KOPT-K1 (cell line): ENCODE data around the gene MADCAM1.
"Not testable (repeated sequence)": the region's sequence is repeated elsewhere in the genome, so short reads cannot be mapped to it uniquely, and the experiment has no call there.

ENCODE experiments used
- H3K27ac ChIP-seq: fragments of 200-600 bp; sonication (generic); 2 replicates; pipeline ENCODE4 v1.5.1; 2016; ENCODE audit warnings: antibody characterized with exemption, mild to moderate bottlenecking, low read depth, low read length; ENCODE audit not compliant: poor library complexity, severe bottlenecking
- H3K36me3 ChIP-seq: fragments of 200-600 bp; sonication (generic); 2 replicates; pipeline ENCODE4 v1.5.1; 2017; ENCODE audit warnings: antibody characterized with exemption, mild to moderate bottlenecking, low read length, moderate library complexity; ENCODE audit not compliant: insufficient read depth
- H3K9me3 ChIP-seq: fragments of 200-600 bp; sonication (generic); 2 replicates; pipeline ENCODE4 v1.5.1; 2017; ENCODE audit warnings: antibody characterized with exemption, low read length, mild to moderate bottlenecking; ENCODE audit not compliant: insufficient read depth, poor library complexity, severe bottlenecking

The MADCAM1 gene

DNA sequence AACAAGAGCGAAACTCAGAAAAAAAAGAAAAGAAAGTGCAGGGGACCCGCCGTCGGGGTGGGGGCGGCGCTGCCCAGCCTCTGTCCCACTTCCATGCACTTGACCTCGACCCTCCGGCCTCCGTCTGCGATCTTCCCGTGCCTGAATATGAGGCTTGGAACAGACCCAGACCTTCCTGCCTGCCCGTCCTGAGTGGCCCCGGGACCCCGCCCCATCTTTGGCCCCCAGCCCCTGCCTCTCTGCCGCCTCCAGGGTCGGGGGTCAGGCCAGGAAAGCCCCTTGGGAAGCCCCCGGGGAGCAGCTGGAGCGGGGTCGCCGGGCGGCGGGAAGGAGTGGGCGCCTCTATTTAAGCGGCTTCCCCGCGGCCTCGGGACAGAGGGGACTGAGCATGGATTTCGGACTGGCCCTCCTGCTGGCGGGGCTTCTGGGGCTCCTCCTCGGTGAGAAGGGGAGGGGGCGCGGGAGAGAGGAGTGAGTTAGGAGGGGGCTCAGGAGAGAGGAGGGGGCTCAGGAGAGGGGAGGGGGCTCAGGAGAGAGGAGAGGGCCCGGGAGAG, at the start of gene MADCAM1:
Gene MADCAM1, plus strand, starts transcription at position 375 of the 554 bp plus-strand sequence. Its CDS starts 14 bp downstream, at position 389.
- Histone ChIP-seq H3K27ac (no peak within 1 kb of the TSS), H3K9me3 (no peaks in the 10 kb centered on the region), H3K36me3 (no peaks in the 10 kb centered on the region)

DNA sequence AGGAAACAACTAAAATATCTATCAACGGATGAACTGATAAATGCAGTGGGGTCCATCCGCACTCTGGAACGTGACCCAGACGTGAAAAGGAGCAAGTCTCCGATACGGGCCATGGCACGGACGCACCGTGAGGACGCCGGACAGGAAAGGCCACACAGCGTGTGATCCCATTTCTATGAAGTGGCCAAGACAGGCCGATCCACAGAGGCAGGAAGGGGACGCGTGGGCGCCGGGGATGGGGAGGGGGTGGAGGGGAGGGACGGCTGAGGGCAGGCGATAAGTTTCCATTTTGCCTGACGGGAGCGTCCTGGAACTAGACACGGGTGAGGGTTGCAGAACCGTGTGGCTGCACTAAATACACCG, 49.2 kb upstream of the MADCAM1 start:
- no peak overlapping the region for H3K27ac ChIP-seq
- no peaks in the 10 kb centered on the region for H3K36me3 ChIP-seq
- H3K9me3 ChIP-seq, result peaks cover 20% of the 10 kb centered on the region

DNA sequence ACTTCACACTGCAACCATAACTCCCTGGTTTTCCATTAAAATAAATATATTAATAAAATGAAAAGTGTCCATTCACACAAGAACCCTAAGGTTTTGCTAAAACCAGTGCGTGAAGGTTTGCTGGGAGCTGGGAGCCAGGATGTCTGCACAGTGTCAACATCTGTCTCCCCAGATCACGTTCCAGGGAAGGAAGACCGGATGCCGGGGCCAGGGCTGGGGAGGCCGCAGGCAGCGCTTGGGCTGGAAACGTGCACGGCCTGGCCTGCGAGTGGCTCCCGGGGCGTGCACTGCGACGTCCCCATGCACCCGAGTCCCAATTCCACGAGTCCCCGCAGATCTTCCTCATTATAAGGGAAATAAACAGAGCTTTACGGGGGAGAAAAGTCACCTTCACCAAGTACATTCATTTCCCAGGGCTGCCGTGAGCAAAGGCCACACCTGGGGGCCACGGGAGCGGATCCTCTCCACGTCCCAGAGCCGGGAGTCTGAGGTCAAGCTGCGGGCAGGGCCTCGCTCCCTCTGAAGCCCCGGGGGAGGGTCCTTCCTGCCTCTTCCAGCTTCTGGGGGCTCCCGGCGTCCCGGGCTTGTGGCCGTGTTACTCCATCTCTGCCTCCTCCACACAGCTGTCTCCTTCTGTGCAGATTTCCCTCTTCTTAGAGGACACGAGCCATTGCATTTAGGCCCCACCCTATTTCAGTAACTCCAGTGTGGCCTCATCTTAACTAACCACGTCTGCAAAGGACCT, 48.3 kb upstream of the MADCAM1 start:
- H3K36me3 ChIP-seq, result no peaks in the 10 kb centered on the region
- H3K27ac ChIP-seq, result no peak overlapping the region
- peaks cover 28% of the 10 kb centered on the region for H3K9me3 ChIP-seq

DNA sequence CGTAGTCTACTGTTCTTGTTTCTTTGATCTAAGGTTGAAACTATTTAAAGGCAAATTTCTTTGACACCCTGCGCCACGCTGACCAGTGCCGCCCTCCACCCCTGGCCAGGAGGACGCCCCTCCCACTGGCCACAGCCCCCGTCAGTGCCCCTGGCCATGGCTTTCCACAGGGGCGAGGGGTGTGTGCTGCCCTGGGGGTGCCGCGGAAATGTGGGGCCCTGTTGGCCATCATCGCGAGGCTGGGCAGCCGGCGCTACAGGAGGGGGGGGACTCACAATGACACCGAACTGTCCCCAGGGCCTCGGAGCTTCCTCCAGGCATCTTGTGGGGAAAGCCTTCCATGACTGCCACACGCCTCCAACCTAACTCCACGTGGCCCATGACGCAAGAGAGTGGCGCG, 46.4 kb upstream of the MADCAM1 start:
- Histone ChIP-seq H3K36me3 (no peaks in the 10 kb centered on the region), H3K27ac (no peak overlapping the region), H3K9me3 (peaks cover 44% of the 10 kb centered on the region)

DNA sequence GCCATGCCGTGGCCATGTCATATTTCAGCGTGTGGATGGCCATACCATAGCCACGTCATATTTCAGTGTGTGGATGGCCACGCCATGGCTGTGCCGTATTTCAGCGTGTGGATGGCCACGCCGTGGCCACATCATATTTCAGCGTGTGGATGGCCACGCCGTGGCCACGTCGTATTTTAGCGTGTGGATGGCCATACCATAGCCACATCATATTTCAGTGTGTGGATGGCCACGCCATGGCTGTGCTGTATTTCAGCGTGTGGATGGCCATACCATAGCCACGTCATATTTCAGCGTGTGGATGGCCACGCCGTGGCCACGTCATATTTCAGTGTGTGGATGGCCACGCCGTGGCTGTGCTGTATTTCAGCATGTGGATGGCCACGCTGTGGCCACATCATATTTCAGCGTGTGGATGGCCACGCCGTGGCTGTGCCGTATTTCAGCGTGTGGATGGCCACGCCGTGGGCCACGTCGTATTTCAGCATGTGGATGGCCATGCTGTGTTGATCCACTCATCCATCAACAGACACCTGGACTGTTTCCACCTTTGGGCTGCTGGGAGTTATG, 45.3 kb upstream of the MADCAM1 start:
- not testable (repeated sequence) for H3K36me3 ChIP-seq, H3K27ac ChIP-seq
- H3K9me3 ChIP-seq, result peaks cover 55% of the 10 kb centered on the region

DNA sequence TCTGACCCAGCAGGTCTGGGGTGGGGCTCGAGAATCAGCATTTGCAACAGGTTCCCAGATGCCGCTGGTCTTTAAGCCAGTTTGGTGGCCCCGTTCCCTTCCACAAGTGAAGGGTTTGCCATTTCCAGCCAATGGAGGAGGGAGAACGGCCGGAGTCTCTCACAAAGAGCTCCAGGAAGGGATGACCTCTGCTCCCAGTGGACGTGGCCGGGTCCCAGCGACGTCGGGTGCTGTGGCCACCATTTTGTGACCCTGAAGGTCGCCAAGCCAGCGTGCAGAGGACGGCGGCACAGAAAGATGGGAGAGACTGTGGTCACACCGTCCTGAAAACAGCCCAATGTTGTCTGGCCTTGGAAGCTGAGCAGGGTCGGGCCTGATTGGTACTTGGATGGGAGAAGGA, 43.5 kb upstream of the MADCAM1 start:
- no peaks in the 10 kb centered on the region for H3K36me3 ChIP-seq
- no peak overlapping the region for H3K27ac ChIP-seq
- H3K9me3 ChIP-seq, result peaks cover 68% of the 10 kb centered on the region

DNA sequence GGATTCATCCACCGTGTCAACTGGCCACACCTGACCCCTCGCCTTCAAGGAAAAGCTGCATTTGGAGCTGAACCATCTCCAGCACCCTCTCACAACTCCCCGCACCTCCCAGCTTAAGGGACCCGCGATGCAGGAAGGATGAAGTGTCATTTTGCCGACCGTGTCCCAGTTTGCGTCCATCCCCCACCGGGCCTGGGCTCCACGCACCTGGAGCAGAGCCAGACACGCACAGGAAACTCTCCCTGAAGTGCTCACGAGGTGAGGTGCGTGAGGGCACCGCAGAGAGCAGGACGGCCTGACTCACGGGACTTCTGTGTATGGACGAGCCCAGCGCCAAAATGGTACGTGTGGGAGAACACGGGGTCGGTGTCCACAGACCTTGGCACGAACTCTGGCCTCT, 42.7 kb upstream of the MADCAM1 start:
- peaks cover 70% of the 10 kb centered on the region for H3K9me3 ChIP-seq
- H3K36me3 ChIP-seq, result no peaks in the 10 kb centered on the region
- no peak overlapping the region for H3K27ac ChIP-seq

DNA sequence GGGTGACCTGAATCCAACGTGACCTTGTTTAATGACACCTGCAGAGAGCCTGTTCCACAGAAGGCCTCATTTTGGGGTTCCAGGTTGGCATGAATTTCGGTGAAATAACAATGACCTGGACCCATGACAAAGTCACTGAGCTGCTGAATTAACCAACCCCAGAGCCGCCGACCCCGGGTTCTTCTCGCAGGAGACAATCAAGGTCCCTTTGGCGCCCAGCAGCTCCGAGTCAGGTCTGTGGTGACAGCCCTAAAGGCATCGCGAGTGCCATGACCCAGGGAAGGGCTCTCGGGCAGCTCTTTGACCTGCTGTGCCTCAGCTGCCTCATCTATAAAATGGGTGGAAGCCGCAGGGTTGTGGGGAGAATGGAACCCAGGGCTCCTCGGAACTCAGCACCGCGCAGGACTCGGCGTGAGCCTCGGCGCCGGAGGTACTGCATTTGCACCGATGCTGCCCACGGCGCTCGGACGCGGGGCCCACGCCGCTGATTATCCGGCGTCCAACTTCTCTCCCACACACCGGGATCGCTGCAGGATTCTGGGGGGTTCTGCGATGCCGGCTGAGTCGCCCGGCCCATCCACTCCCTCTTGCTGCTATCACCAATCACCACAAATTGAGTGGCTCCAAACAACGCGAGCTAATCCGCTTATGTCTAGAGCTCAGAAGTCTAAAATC, 41.1 kb upstream of the MADCAM1 start:
- H3K9me3 ChIP-seq, result peaks cover 77% of the 10 kb centered on the region
- no peak overlapping the region for H3K27ac ChIP-seq
- H3K36me3 ChIP-seq, result no peaks in the 10 kb centered on the region

DNA sequence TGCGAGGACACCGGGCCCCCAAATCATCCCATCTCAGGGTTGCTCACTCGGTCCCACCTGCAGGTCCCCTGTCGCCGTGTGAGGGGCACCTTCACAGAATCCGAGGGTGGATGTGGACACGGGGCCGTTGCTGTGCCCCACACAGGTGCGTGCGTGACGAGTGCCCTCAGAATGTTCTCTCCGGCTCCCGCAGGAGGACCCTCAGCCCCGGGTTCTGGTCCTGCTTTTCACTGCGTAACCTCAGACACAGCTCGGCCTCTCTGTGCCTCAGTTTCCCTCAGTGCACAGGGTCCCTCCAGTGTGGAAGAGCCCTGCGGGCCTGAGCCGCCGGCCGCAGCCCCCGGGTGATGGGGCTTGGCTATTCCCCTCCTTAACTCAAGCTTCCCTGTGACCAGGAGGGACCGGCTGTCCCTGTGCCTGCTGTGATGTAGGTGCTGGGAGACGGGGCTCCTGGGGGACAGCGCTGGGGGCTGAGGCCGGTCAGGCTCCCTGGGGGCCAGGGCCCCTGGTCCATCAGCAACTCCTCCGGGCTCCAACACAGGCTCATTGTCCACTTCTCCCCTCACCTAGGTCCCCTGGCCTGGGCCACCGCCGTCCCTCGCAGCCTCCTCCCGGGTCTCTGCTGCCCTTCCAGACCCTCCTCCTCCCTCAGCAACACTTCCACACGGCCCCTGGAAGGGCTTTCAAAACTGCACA, 40.3 kb upstream of the MADCAM1 start:
- Histone ChIP-seq H3K36me3 (no peaks in the 10 kb centered on the region), H3K9me3 (peaks cover 69% of the 10 kb centered on the region), H3K27ac (no peak overlapping the region)

DNA sequence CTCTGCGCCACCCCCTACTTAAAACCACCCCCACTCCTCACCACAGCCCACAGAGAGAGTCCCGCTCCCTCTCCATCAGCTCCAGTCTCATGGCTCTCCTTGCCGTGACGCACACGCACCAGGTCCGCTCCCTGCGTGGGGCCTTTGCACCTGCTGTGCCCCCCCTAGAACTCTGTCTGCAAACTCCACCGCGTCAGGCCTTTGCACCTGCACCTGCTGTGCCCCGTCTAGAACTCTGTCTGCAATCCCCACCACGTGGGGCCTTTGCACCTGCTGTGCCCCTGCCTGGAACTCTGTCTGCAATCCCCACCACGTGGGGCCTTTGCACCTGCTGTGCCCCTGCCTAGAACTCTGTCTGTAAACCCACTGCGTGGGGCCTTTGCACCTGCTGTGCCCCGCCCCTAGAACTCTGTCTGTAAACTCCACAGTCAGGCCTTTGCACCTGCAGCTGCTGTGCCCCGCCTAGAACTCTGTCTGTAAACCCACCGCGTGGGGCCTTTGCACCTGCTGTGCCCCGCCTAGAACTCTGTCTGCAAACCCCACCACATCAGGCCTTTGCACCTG, 39.7 kb upstream of the MADCAM1 start:
- Histone ChIP-seq H3K9me3 (peaks cover 63% of the 10 kb centered on the region), H3K36me3 (no peaks in the 10 kb centered on the region), H3K27ac (no peak overlapping the region)

DNA sequence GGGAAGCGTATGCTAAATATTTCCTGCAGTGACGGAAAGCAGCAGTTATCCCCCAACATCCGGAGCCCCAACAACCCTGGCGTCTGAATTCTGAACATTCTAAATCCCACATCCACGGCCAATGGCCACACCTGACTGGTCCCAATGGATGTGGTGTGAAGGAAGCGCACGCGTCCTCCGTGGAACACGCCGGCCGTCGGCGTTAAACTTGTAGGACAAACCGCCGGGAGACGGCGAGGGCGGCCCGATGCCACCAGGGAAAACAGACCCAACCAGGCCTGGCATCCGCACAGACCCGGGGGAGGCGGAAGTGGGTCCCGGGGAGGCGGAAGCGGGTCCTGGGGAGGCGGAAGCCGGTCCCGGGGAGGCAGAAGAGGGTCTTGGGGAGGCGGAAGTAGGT, 38.6 kb upstream of the MADCAM1 start:
- peaks cover 56% of the 10 kb centered on the region for H3K9me3 ChIP-seq
- H3K36me3 ChIP-seq, result no peaks in the 10 kb centered on the region
- H3K27ac ChIP-seq, result no peak overlapping the region

DNA sequence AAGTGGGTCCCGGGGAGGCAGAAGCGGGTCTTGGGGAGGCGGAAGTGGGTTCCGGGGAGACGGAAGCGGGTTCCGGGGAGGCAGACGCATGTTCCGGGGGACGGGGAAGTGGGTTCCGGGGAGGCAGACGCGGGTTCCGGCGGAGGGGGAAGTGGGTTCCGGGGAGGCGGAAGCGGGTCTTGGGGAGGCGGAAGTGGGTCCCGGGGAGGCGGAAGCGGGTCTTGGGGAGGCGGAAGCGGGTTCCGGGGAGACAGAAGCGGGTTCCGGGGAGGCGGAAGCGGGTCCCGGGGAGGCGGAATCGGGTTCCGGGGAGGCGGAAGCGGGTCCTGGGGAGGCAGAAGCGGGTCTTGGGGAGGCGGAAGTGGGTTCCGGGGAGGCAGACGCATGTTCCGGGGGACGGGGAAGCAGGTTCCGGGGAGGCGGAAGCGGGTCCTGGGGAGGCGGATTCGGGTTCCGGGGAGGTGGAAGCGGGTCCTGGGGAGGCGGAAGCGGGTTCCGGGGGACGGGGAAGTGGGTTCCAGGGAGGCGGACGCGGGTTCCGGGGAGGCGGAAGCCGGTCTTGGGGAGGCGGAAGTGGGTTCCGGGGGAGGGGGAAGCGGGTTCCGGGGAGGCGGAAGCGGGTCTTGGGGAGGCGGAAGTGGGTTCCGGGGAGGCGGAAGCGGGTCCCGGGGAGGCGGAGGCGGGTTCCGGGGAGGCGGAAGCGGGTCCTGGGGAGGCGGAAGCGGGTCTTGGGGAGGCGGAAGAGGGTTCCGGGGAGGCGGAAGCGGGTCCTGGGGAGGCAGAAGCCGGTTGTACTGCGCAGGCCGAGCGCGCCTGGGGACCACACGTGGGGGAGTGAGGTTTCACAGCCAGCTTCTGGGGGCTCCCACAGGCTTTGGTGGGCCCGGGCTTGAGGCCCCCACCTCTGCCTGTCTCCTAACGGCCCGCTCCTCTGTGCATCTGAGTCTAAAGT, 37.9 kb upstream of the MADCAM1 start:
- Histone ChIP-seq H3K36me3 (no peaks in the 10 kb centered on the region), H3K27ac (no peak overlapping the region), H3K9me3 (peaks cover 48% of the 10 kb centered on the region)

DNA sequence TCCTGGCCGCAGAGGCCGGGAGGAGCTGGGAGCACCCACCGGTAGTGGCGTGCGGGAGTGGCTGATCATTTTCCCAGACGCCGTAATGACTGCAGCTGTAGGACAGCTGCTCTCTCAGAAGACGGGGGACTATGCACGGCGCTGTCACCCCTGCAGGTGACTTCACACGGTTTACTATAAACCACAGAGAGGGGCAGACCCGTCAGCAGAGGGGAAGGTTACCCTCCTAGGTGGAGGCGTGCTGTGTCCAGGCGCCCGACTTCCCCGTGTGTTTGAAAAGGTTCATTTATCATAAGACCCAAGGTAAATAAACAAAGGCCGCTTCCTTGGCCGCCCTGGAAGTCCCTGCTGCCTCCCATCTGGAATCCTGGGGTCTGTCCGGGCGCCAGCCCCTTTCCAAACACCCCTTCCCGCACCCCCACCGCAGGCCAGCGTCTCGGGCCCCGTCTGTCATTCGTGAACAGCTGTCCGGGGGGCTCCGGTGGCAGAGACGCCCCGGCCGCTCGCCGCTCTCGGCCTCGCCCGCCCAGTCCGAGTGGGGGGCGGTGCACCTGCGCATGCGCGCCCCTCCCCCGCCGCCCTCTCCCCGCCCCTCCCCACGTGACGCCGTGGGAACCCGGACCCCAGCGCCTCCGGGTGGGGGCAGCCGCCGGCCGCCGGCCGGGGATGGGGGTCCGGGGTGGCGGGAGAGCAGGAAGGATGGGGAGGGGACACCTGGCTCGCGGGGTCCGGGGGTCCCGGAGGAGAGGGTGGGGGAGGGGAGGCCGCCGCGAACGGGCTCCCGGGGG, 36.4 kb upstream of the MADCAM1 start:
- Histone ChIP-seq H3K36me3 (no peaks in the 10 kb centered on the region), H3K27ac (no peak overlapping the region), H3K9me3 (peaks cover 36% of the 10 kb centered on the region)
